ENCODE results near the gene RNF31.

Gene RNF31

DNA sequence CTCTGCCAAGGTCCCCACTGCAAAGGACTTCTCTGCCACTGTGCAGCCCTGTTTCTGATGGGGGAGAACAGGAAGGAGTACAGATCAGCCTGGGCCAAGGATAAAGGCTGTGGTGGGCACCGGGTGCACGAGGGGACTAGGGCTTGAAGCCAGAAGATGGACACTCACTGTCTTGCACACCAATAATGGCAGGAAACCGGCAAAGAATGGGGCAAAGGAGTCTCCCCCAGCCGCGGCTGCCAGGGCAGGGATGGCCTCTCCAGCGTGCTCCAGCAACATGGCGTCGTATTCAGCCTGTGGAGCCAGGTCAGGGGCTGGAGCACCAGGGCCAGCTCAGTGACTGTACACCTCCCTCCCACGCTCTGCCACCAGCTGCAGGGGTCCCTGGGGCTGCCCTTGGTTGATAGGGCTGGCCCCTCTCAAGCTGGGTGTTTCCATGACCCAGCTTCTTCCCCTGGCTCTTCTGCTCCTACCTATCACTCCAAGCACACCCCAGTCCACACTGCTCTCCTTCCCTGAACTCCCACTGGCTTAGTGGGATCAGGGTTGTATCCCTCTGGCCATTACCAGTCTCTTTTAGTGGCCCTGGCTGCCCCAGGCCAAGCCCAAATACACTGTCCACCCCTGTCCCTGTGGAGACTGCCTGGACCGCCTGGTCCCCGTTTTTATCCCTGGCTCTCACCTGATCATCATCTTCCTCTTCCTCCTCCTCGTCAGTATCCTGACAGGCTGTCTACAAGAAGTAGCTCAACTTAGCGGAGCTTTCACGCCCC lies 35.0 kb downstream of the RNF31 start:
- no peak for DNase-seq (ENCODE audit: low read depth)

DNA sequence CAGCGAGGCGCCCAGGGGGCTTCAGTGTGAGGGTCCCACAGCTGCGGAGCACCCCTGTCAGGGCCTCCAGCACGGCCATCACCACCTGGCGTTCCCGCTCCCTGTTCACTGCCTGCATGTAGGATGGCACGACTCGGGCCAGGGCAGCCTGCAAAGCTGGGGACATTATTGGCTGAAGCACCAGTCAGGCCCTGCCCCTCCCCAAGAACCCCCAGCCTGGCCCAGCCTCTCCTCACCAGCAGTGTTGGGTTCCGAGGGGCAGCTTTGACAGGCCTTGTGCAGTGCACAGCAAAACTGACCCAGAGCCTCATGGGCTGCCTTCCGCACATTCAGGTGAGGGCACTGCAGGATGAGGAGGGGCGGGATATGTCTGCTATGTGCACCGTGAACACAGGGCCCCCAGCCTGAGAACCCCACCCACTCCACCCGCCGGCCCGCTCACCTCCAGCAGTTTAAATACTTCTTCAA lies 35.8 kb downstream of the RNF31 start:
- no peak for DNase-seq (ENCODE audit: low read depth)

DNA sequence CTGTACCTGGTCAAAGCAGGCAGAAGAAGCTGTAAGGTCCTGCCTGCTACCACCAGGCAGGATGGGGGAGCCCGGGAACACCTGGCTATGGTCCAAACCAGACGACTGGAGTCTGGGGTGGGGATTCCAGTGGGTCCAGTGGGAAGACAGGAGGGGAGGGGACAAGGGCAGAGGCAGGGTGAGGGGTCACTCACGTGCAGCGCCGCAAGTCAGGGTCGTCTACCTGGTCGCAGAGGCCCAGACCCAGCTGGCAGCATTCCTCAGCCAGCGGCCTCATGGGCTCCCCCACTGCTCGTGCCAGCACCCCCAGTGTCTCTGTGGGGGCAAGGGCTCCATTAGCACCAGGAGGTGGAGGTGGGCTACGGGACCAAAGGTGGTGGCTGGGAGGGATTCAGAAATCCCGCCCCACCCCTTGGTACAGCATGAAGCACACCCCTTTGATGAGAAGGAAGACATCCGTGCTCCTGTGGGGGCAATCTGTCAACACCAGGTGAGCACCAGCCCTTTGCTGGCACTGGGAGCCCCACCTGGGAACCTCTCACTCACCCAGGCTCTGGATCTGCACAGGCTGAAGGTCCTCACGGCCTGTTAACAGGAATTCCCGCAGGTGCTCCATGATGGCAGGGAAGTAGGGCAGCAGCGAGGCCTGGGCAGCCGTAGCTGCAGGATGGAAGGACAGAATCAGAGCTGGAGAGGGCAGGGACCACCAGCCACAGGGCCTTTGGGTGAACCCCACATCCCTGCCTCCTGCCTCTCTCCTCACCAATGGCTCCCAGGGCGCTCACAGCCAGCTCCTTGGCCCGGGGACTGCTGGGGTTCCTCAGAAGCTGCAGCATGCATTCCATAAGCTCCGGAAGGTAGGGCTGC lies 37.0 kb downstream of the RNF31 start:
- no peak for DNase-seq (ENCODE audit: low read depth)

DNA sequence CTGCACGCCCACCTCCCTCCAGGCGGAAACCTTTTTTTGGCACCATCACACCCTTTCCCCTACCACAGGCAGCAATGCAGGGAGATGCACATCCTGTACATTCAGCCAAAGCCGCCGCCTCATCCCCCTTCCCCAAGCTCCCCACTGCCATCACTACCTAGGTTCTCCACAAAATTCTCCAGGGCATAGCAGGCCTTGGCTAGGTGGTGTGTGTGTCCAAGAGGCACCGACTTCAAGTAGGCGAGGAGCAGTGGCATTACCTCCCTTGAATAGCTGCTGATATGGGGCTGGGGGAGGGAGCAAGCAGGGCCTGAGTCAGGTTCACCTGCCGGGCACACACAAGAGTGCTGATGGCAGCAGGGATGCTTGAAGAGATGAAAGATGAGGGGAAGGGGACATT lies 37.7 kb downstream of the RNF31 start:
- no peak for DNase-seq (ENCODE audit: low read depth)

DNA sequence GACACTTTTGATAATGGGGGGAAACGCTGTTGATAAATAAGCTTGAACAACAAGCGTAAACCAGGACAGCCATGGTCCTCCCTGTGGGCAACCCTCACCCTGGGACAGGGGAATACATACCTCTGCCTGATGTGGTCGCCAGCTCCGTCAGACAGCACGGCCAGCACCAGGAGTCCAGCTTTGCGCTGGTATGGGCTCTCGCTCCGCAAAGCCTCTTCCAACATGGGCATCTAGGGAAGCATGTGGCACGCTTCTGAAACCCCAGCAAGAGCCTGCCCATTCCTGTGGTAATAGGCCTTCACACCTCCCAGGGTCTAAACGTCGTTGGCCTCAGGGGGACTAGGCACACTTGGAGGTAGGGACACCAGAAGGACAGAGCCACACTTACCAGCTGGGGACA lies 38.4 kb downstream of the RNF31 start:
- DNase-seq (ENCODE audit: low read depth) = no peak

DNA sequence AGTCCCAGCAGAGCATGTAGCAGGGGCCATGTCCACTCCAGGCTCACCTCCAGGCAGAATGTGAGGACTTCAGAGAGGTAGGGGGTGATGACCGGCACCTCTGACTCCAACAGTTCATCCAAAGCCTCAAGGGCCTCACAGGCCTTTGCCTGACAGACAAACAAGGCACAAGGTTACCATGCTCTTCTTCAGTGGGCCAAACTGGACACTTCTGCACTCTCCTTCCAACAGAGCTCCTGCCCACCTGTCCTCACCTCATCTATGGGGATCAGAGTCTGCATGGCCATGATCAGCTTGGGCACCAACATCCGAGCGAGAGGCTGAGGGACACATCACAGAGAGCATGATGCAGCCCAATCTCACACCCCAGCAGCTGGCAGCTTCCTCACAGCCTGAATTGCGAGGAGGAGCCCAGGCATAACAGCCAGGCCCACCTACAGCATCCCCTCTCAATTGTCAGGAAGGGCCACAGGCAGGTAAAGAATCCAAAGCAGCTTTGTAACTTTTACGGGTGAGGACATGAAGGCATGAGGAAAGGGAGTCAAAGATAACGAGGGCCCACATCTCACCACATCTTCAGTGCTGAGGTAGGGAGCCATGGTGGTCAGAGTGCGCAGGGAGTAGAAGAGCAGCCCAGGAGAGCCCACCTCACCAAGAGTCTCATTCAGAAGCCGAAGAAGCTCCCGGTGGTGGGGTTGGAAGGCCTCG lies 39.7 kb downstream of the RNF31 start:
- no peak for DNase-seq (ENCODE audit: low read depth)

DNA sequence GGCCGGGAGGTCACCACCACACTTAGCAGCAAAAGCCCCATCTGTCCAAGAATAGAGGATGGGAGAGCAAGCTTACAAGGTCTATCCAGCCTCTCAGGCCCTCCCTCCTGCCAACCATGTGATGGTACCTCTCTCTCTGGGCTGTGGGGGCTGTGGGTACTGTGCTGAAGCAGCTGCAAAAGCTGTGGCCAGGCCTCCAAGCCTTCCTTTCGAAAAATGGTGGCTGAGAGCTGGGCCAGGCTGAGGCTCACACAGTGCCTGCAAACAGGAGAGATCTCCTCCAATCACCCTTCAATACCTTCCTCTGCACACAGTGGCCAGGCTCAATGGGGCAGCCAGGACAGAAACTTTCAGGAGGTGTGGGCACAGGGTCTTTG lies 40.2 kb downstream of the RNF31 start:
- no peak for DNase-seq (ENCODE audit: low read depth)

DNA sequence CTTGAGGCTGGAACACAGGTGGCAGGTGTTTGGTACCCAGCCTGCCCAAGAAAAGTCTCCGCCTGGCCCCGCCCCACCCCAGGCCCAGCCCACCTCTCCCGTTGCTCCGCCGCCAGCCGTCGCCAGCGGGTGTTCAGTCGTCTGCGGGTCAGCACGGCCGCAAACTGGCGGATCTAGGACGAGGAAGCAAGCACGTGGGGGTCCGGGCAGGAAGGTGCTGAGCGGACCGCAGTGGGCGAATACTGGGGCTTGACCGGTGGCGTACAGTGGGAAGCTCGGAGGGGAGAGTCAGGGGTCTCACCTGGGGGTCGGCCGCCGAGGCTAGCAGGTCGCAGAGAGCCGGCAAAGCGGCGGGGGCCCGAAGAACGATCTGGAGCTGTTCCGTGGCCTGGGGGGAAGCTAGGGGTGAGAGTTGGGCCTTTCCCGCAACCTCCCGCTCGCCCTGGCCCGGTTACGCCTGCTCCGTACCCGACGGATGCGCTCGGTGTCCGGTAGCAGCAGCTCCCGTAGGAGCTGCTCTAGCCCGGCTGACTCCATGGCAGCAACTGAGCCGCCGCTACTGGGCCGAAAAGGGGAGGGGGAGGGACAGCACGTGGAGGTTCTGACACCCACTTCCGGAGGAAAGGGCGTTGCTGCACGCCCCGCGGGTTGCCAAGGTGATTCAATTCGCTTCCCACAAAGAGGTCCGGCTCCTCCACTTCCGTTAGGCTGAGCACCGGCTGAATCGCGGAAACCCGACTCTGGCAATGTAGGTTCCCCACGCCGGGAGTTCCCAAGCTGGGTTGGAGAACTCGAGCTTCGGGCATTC lies 41.2 kb downstream of the RNF31 start, which contains the start of gene IPO4:
IPO4 (minus strand) TSS at position 566 of the 808 bp plus-strand sequence; CDS start at position 537, 29 bp downstream.
- DNase-seq (ENCODE audit: low read depth) = peak; percentile 98

DNA sequence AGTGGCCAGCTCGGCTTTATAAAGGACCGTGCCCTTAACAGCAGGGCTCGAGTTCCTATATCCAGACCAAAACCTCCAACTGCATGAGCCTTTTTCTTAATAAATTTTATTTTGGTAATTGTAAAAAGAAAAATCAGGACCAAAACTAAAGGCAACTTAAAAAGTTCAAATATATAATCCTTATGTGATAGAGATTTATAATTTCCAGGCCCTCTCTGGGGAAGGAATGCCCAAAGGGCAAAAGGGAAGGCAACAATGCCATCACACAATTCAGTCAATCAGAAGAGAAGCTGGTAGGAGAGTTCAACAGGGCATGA lies 41.7 kb downstream of the RNF31 start:
- DNase-seq (ENCODE audit: low read depth) = no peak

DNA sequence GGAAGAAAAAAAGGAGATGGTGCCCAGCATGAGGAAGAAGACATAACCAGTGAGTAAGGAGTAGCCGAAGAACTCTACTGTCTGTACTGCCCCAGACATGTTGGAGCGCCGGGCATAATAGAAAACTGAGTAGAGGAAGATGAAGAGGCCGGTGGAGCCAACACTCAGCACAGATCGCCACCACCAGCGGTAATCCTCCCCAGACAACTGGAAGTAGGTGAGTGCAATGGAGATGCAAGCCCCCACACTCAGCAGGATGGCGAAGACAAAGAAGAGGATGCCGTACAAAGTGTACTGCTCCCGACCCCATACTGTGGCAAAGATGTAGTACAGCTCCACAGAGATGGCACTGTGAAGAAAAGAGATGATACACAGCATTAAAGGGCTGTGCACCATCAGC lies 42.2 kb downstream of the RNF31 start:
- no peak for DNase-seq (ENCODE audit: low read depth)

DNA sequence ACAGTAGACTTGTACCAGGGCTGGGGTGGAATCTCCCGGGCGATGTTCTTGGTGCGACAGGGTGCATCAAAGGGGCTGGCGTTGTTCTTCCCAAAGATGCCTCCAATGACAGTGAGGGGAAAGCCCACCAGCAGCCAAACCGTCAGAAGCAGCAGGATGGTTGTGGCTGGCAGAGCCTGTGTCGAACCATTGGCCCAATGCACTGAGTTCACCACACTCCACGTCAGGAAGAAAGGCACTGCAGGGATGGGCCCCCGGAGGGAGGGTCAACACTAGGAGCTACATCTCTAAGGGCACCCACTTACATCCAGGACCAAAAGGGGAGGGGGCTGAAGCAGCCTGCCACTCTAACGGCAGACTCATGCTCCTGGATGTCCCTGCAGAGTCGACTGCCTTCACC lies 43.1 kb downstream of the RNF31 start:
- DNase-seq (ENCODE audit: low read depth) = no peak

DNA sequence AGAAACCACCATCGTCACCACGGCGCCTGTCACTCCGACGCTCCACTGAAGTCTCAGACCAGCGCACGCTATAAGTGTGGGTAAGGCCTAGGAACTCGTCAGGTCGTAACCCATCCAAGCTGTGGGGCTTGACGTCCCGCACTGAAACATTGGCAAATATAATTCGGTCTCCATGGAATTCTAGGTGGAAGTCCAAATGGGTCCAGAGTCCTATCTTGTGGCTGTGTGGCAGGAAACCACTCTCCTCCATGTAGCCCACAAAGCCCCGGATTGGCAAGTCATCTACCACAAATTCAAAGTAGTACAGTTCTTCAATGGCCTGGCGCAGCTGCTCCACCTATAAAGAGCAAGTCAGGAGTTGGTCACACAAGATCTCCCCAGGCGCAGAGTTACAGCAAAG lies 45.6 kb downstream of the RNF31 start:
- no peak for DNase-seq (ENCODE audit: low read depth)

DNA sequence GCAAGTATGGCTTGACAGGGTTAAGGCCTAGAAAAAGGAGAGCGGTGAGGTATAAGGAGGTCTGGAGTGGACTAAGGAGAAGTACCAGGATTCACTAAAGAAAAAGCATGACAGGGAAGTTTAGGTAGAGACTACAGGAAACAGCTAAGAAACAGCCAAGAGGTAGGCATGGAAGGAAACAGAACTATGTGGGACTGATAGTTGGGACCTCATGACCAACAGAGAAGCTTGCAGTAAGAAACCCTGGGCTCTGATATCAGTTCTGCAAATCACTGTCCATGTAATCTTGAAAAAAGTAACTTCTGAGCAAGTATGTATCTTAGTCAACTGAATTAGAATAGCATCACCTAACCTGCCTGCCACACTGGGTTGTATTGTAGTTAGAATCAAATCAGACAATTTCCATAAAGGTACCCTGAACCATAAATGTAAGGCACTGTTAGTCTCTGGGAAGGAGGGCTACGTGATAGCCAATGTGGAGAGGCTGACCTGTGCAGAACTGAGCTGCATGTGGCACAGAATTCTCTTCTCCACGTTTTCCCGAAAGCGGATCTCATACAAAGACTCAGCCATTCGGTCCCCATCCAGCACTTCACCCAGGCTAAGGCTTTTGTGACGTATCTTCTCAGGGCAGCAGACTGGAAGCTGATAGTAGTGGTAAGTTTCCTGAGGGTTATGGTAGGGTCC lies 47.0 kb downstream of the RNF31 start:
- DNase-seq (ENCODE audit: low read depth) = no peak

DNA sequence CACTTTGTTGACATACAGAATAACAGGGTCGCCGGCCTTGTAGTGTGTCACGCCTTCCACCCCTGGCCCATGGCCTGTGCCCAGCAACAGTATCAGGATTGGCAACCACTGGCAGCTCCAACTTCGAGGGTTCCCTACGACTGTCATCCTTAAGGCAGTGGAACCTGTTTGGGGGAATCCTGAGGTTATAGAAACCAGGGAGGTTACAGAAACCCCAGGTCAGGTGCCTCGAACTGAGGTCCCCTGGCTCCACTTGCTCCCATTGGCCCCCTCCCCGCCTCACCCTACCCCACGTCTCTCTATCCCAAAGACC lies 47.5 kb downstream of the RNF31 start:
- DNase-seq (ENCODE audit: low read depth) = no peak

DNA sequence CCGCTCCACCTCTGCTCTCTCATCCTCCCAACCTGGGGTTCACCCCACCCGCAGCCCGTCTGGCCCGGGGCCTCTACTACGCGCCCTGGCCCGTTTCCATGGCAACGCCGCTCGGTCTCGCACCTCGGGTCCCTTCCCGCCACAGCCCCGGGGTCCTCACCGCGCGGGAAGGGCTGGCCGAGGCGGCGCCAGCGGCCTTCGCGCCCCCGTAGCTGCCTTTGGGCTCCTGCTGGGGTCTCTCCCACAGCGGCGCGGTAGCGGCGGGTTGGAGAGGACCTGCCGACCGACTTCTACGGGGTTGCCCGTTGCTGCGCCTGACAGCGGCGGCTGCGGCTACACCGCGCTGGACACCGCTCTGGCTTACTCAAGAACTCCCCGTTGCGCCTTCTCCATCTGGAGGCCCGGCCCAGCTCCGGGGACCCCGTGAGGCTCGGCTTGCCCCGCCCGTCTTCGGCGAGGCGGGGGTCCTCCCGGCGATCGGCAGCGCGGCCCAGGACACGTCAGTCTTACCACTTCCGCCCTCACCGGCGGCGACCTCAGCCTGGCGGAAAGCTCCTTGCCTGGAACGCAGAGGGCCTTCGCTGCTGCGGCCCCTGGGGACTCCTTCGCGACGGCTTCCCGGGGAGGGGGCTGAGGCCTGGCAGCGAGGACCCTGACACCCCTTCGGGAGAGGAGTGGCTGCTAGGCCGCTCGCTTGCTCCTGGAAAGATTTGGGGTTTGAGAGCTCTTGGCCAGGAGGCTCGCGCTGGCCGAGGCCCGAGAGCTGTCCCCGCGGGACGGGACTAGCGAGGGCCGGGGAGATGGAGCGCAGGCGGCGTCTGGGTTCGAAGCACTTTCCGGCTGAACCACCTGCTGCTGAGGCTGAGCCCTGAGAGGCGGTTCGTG lies 48.1 kb downstream of the RNF31 start, which contains the start of gene TM9SF1:
TM9SF1 (minus strand) TSS at position 256 of the 885 bp plus-strand sequence. CDS start 422 bp downstream, outside the sequence.
- DNase-seq (ENCODE audit: low read depth) = peak; percentile 88

DNA sequence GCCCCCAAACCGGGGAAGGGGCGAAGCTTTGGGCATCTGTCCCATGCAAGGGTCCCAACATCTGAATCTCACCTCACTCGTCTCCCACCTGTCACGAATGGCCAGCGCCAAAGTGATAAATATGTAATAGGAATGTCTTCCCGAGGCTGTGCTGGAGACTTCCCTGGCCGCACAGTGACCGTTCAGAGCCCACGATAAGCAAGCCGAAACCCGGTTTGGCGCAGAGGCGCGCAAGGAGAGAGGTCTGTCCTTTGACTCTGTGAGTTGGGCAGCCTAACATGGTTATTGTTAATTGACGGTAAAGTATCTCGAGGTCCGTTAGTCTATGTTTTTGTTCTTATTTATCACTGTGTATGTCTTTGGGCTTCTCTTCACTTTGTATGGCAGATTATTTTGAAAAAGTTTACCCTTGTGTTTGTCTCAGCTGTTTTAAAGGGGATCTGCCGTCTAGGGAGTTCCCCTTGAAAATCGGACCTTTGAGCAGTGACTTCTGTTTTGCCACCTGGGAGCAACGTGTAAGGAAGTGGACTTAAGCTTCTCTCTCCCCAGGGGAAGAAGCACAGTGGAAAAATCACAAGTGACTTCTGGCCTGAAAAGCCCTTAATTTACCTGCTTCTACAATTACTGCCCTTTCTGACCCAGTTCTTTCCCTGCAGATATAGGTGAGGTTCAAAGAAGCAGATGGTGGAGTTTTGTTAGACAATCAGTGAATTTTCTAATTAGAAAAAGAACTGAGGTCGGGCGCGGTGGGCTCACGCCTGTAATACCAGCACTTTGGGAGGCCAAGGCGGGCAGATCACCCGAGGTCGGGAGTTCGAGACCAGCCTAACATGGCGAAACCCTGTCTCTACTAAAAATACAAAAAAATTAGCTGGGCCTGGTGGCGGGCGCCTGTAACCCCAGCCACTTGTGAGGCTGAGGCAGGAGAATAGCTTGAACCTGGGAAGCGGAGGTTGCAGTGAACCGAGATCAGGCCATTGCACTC lies 49.1 kb downstream of the RNF31 start:
- peak; percentile 37 for DNase-seq (ENCODE audit: low read depth)

DNA sequence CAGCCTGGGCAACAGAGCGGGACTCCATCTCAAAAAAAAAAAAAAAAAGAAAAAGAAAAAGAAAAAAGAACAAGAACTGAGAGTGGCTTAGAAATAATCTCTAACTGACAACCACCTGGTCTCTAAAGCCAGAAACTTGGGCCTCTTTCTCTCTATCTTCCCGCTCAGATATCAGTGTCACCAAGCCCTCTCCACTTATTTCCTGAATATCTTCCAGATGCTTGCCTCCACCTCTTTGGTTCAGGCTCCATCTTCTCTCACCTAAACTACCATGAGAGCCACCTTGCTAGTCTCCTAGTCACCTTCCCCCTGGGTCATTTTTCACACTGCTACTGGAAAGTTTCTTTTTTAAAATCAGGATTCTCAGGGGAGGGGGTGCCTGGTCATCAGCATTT lies 49.8 kb downstream of the RNF31 start:
- DNase-seq (ENCODE audit: low read depth) = no peak

DNA sequence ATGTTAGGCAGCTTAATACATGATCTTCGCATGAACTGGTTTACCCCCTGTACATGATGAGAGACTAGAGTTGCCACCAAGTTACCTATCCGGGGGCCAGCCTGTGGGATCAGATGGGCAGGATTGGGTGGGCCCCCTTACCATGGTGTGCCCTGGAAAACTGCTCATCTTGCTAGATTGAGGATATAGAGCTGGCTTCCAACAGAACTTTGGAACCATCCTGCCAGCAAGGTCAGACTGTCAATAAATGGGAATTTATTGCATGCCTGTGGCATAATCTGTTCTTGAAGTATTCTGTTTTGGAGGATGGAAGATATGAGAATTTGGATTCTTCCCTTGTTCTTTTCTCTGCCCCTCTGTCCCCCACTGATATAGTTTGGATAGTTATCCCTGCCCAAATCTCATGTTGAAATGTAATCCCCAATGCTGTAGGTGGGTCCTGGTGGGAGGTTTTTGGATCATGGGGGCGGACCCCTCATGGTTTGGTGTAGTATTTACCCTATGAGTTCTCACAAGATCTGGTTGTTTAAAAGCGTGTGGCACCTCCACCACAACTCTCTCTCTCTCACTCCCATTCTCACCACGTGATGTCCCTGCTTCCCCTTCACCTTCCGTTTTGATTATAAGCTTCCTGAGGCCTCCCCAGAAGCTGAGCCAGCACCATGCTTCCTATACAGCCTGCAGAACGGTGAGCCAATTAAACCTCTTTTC lies 51.7 kb downstream of the RNF31 start:
- no peak for DNase-seq (ENCODE audit: low read depth)
